GM18909 (cell line): ENCODE results near the gene RFK.

Source experiments
- ATAC-seq: cut with Tn5 transposase; IDR thresholded peaks from one replicate; pipeline ENCODE4 v1.9.1; 2021; ENCODE audit warnings: mild to moderate bottlenecking; ENCODE audit not compliant: unreplicated experiment, poor library complexity

The RFK gene

GRCh38 chr9:76341616-76342015 lies 52.6 kb downstream of the RFK start:
- ATAC-seq: no peak

DNA sequence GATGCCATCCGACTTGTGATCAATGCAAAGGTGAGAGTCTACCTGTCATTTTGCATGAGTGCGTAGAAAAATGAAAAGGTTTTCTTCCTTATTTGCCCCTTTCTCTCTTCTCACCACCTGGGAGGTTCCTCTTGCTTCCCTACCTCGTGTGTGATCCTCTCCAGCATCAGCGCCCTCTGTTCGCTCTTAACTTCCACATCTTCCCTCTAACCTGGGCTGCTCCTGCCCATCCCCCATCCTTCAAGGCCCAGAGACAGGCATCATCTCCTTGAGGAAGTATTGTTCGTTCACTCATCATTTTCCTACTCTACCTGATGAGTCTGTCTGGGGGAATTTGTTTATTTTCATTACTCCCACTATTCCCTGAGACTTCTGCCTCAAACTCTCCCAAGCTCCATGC lies 55.8 kb downstream of the RFK start:
- no peak for ATAC-seq

- ATAC-seq: no peak
Measured at GRCh38 chr9:76336027-76336426, 58.2 kb downstream of the RFK start.
